ENCODE data around the gene IKZF3.

DNA sequence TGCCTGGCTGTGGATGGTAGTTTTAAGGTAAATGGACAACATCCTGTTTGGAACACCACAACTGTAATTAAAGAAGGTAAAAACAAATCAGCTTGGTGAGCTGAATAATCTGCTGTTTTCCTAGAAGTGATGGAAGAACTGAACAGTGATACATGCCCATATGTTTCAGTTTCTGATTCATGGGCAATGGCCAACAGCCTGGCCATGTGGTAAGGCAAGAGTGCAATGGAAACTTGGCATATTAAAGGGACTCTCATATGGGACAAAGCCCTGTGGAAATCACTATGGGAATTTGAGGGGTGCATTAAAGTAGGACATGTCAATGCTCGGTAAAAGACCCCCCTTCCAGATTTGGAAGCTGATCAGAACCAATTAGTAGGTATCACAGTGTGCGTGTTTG is 37.8 kb downstream of the IKZF3 start:
- no peak for TF ChIP-seq CTCF (IDR thresholded peaks at IDR 0.05 in 2 of 3, conservative IDR thresholded peaks at IDR 0.05 in 1 of 3; ENCODE audit: control insufficient read depth in 2 of 3, extremely low read depth in 1 of 3, insufficient read depth in 1 of 3, low read depth in 3 of 3, low read length in 3 of 3)
- no peak for TF ChIP-seq STAT1 (conservative IDR thresholded peaks at IDR 0.05)
- no peak for TF ChIP-seq NR2C2 (IDR thresholded peaks at IDR 0.05; ENCODE audit: borderline replicate concordance, control insufficient read depth, insufficient read length, low read depth)
- no peak for TF ChIP-seq HDAC6 (IDR thresholded peaks at IDR 0.05; ENCODE audit: unreplicated experiment)
- no peak for TF ChIP-seq CEBPB (IDR thresholded peaks at IDR 0.05; ENCODE audit: borderline replicate concordance in 1 of 2, low read depth in 2 of 2, low read length in 2 of 2)
- TF ChIP-seq JUNB (IDR thresholded peaks at IDR 0.05), result no peak
- no peak for TF ChIP-seq PKNOX1 (IDR thresholded peaks at IDR 0.05)
- TF ChIP-seq MXI1 (IDR thresholded peaks at IDR 0.05; ENCODE audit: low read depth, low read length), result no peak
- no peak for TF ChIP-seq NFYA (IDR thresholded peaks at IDR 0.05; ENCODE audit: borderline replicate concordance, low read depth, low read length)
- no peak for TF ChIP-seq IRF3 (IDR thresholded peaks at IDR 0.05)
- TF ChIP-seq, protein P1, sequence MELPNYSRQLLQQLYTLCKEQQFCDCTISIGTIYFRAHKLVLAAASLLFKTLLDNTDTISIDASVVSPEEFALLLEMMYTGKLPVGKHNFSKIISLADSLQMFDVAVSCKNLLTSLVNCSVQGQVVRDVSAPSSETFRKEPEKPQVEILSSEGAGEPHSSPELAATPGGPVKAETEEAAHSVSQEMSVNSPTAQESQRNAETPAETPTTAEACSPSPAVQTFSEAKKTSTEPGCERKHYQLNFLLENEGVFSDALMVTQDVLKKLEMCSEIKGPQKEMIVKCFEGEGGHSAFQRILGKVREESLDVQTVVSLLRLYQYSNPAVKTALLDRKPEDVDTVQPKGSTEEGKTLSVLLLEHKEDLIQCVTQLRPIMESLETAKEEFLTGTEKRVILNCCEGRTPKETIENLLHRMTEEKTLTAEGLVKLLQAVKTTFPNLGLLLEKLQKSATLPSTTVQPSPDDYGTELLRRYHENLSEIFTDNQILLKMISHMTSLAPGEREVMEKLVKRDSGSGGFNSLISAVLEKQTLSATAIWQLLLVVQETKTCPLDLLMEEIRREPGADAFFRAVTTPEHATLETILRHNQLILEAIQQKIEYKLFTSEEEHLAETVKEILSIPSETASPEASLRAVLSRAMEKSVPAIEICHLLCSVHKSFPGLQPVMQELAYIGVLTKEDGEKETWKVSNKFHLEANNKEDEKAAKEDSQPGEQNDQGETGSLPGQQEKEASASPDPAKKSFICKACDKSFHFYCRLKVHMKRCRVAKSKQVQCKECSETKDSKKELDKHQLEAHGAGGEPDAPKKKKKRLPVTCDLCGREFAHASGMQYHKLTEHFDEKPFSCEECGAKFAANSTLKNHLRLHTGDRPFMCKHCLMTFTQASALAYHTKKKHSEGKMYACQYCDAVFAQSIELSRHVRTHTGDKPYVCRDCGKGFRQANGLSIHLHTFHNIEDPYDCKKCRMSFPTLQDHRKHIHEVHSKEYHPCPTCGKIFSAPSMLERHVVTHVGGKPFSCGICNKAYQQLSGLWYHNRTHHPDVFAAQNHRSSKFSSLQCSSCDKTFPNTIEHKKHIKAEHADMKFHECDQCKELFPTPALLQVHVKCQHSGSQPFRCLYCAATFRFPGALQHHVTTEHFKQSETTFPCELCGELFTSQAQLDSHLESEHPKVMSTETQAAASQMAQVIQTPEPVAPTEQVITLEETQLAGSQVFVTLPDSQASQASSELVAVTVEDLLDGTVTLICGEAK (IDR thresholded peaks at IDR 0.05; ENCODE audit: borderline replicate concordance), result no peak
- TF ChIP-seq SMC3 (IDR thresholded peaks at IDR 0.05; ENCODE audit: borderline replicate concordance, low read length), result no peak
- no peak for TF ChIP-seq ELK1 (IDR thresholded peaks at IDR 0.05; ENCODE audit: low read depth, low read length)
